Measurements from ENCODE around the gene ADCY5. TPM values are rescaled to one million over a fixed set of nuclear protein-coding genes. Genes with fewer than 3 reads are reported as not detected.

ADCY5 gene
- polyA plus RNA-seq, 2 of the 4 experiments (the other 2 are of a cell fraction), result 0.57 to 0.68 TPM

DNA sequence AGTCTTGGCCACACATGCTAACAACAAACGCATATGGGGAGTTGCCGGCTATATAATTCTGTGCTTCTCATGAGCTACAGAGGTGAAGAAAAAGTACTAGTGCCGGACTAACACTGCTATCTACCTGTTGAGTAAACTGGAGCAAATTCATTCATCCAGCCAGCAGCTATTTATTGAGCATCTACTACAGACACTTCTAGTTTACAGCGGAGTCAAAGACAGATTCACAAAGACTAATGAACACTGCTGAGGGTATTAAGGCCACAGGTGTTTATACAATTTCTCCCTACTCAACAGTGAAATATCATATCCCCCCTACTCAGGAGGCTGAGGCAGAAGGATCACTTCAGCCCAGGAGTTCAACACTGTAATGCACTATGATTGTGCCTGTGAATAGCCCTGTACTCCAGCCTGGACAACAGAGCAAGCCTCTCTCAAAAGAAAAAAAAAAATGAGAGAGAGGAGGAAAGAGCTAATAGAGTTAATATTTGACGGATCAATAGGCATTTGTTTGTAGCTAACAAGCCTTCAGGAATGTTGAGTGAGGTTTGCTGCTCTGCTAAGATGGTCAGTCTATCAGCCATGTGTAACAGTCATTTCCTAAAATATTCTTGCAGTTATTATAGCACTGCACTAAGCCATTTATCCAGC, 17.8 kb downstream of the ADCY5 start:
- no peak overlapping the region for H3K4me3 ChIP-seq
- H3K27ac ChIP-seq, result no peak overlapping the region
- H3K4me2 ChIP-seq, result no peak overlapping the region
- ChIA-PET POLR2A (no interaction called here), CTCF (no interaction called here)
- FAIRE-seq, result no peak
- TF ChIP-seq NR3C1 (IDR thresholded peaks at IDR 0.05) (no peak), MAZ (IDR thresholded peaks at IDR 0.05; ENCODE audit: borderline replicate concordance, low read depth, low read length) (no peak), CBX8 (IDR thresholded peaks at IDR 0.05) (no peak), ELK1 (IDR thresholded peaks at IDR 0.05; ENCODE audit: low read depth, low read length) (no peak)
- no peaks in the 10 kb centered on the region for H3K4me1 ChIP-seq
- ATAC-seq, result no peak
- no peaks in the 10 kb centered on the region for H3K9me3 ChIP-seq
- DNase-seq (ENCODE audit: low read depth in 1 of 2, low spot score in 1 of 2), result no peak
- 76% methylated on average over 5 of the region's 5 CpGs for whole genome bisulfite sequencing (ENCODE audit: missing lambda C conversion rate)

GRCh38 chr3:123430266-123430665, 18.6 kb downstream of the ADCY5 start:
- CTCF ChIA-PET, result no interaction called here

More at GRCh38 chr3:123430266-123430665, 18.6 kb downstream of the ADCY5 start:
- DNase-seq (ENCODE audit: low read depth in 1 of 2, low spot score in 1 of 2) (no peak), ATAC-seq (no peak), FAIRE-seq (no peak)
- Histone ChIP-seq H3K4me2 (no peak overlapping the region), H3K9me3 (no peaks in the 10 kb centered on the region), H3K4me3 (no peak overlapping the region), H3K4me1 (no peaks in the 10 kb centered on the region), H3K27ac (no peak overlapping the region)
- TF ChIP-seq, protein P1, sequence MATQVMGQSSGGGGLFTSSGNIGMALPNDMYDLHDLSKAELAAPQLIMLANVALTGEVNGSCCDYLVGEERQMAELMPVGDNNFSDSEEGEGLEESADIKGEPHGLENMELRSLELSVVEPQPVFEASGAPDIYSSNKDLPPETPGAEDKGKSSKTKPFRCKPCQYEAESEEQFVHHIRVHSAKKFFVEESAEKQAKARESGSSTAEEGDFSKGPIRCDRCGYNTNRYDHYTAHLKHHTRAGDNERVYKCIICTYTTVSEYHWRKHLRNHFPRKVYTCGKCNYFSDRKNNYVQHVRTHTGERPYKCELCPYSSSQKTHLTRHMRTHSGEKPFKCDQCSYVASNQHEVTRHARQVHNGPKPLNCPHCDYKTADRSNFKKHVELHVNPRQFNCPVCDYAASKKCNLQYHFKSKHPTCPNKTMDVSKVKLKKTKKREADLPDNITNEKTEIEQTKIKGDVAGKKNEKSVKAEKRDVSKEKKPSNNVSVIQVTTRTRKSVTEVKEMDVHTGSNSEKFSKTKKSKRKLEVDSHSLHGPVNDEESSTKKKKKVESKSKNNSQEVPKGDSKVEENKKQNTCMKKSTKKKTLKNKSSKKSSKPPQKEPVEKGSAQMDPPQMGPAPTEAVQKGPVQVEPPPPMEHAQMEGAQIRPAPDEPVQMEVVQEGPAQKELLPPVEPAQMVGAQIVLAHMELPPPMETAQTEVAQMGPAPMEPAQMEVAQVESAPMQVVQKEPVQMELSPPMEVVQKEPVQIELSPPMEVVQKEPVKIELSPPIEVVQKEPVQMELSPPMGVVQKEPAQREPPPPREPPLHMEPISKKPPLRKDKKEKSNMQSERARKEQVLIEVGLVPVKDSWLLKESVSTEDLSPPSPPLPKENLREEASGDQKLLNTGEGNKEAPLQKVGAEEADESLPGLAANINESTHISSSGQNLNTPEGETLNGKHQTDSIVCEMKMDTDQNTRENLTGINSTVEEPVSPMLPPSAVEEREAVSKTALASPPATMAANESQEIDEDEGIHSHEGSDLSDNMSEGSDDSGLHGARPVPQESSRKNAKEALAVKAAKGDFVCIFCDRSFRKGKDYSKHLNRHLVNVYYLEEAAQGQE (IDR thresholded peaks at IDR 0.05), result no peak
- TF ChIP-seq PHF8 (IDR thresholded peaks at IDR 0.05; ENCODE audit: borderline replicate concordance, low read depth) (no peak), MYC (IDR thresholded peaks at IDR 0.05; ENCODE audit: borderline replicate concordance, low read length) (no peak), POLR2A (IDR thresholded peaks at IDR 0.05; ENCODE audit: low read length) (no peak), NFE2L2 (conservative IDR thresholded peaks at IDR 0.05; ENCODE audit: low read length) (no peak), ZC3H11A (IDR thresholded peaks at IDR 0.05) (no peak), RARB (CRISPR knock-in tag; IDR thresholded peaks at IDR 0.05) (no peak), HMGXB4 (CRISPR knock-in tag; IDR thresholded peaks at IDR 0.05; ENCODE audit: borderline replicate concordance) (no peak), ESRRA (IDR thresholded peaks at IDR 0.05; ENCODE audit: borderline replicate concordance, low read length) (no peak), KDM1A (IDR thresholded peaks at IDR 0.05; ENCODE audit: low read depth) (no peak)
- TF ChIP-seq, protein P2, sequence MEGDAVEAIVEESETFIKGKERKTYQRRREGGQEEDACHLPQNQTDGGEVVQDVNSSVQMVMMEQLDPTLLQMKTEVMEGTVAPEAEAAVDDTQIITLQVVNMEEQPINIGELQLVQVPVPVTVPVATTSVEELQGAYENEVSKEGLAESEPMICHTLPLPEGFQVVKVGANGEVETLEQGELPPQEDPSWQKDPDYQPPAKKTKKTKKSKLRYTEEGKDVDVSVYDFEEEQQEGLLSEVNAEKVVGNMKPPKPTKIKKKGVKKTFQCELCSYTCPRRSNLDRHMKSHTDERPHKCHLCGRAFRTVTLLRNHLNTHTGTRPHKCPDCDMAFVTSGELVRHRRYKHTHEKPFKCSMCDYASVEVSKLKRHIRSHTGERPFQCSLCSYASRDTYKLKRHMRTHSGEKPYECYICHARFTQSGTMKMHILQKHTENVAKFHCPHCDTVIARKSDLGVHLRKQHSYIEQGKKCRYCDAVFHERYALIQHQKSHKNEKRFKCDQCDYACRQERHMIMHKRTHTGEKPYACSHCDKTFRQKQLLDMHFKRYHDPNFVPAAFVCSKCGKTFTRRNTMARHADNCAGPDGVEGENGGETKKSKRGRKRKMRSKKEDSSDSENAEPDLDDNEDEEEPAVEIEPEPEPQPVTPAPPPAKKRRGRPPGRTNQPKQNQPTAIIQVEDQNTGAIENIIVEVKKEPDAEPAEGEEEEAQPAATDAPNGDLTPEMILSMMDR (IDR thresholded peaks at IDR 0.05), result no peak
- WGBS (ENCODE audit: missing lambda C conversion rate), result 69% methylated on average over 11 of the region's 11 CpGs
- POLR2A ChIA-PET, result no interaction called here

All from A549 (cell line).